Stomach (tissue), 4 donors: Measurements from ENCODE around the gene PTPRT.

Source experiments
- CTCF ChIP-seq, 7 experiments: fragments of 450-650 bp in 4 of 7; fragments of 200-600 bp in 3 of 7; sonication (generic) in 3 of 7; IDR thresholded peaks; one replicate each; pipeline ENCODE4 v1.5.1; 2016 to 2019; ENCODE audit warnings: antibody characterized with exemption in 7 of 7, control low read depth in 2 of 7, mild to moderate bottlenecking in 1 of 7
- POLR2A ChIP-seq, 4 donors: fragments of 450-650 bp; IDR thresholded peaks; one replicate each; pipeline ENCODE4 v1.6.1; 2016; ENCODE audit warnings: antibody characterized with exemption in 4 of 4, control low read depth in 2 of 4, mild to moderate bottlenecking in 1 of 4, moderate library complexity in 1 of 4

- TF ChIP-seq CTCF (IDR thresholded peaks at IDR 0.05) (no peak), POLR2A (IDR thresholded peaks at IDR 0.05) (no peak)
These were observed 704.1 kb downstream of the PTPRT start for GRCh38 chr20:42485556-42485955.
